IMR-90 (cell line): ENCODE data around the gene NPIPA2. TPM values are rescaled to one million over a fixed set of nuclear protein-coding genes. Genes with fewer than 3 reads are reported as not detected.
"Not testable (repeated sequence)": the region's sequence is repeated elsewhere in the genome, so short reads cannot be mapped to it uniquely, and the experiment has no call there.

Experiments
- ATAC-seq: fragments of 200-7000 bp; cut with Tn5 transposase; 2 replicates; pipeline ENCODE4 v1.9.1; 2020; ENCODE audit warnings: low read depth, mild to moderate bottlenecking, moderate library complexity
- Bru-seq: library from RNA; stranded (reverse); fragments of 400-500 nt; gene quantifications from one replicate; lab custom pipeline; 2021; lab: Mats Ljungman, UMichigan
- BruChase-seq, 2 experiments: library from RNA; stranded (reverse); fragments of 400-500 nt; gene quantifications; one replicate each; lab custom pipeline; 2021; lab: Mats Ljungman, UMichigan
- BruUV-seq: library from RNA; stranded (reverse); fragments of 400-500 nt; replicated peaks from 2 replicates; lab custom pipeline; 2021; lab: Mats Ljungman, UMichigan
- CTCF ChIA-PET: fragments of 300-600 bp; formaldehyde crosslinking; extraction: SDS; loops from one replicate; lab custom pipeline; 2021; ENCODE audit warnings: antibody characterized with exemption; lab: Yijun Ruan, JAX
- POLR2A ChIA-PET: fragments of 300-600 bp; sonication (Branson Sonifier 250); formaldehyde crosslinking; loops from one replicate; lab custom pipeline; 2022; ENCODE audit warnings: antibody characterized with exemption; ENCODE audit not compliant: unreplicated experiment; lab: Charles Lee
- DNase-seq: peaks from one replicate; pipeline ENCODE4 v3.0.0; 2013
- H2AFZ ChIP-seq: replicated peaks from 2 replicates; pipeline ENCODE3; 2013; ENCODE audit warnings: low read length, mild to moderate bottlenecking; ENCODE audit not compliant: poor library complexity
- H2AK5ac ChIP-seq: 2 replicates; pipeline ENCODE4 v1.6.1; 2013; ENCODE audit warnings: low read depth, low read length, inconsistent platforms
- H2AK9ac ChIP-seq: replicated peaks from 2 replicates; pipeline ENCODE3; 2013; ENCODE audit warnings: mild to moderate bottlenecking, low read depth, low read length, moderate library complexity; ENCODE audit not compliant: poor library complexity
- H2BK120ac ChIP-seq: 2 replicates; pipeline ENCODE4 v1.6.1; 2013; ENCODE audit warnings: low read depth, low read length, inconsistent platforms
- H2BK15ac ChIP-seq: 3 replicates; pipeline ENCODE4 v1.6.1; 2013; ENCODE audit warnings: low read depth, low read length, inconsistent platforms
- H2BK20ac ChIP-seq: 2 replicates; pipeline ENCODE4 v1.6.1; 2013; ENCODE audit warnings: low read depth, mild to moderate bottlenecking, inconsistent platforms, low read length, moderate library complexity
- H2BK5ac ChIP-seq: 2 replicates; pipeline ENCODE4 v1.6.1; 2013; ENCODE audit warnings: mild to moderate bottlenecking, low read depth, low read length, inconsistent platforms; ENCODE audit not compliant: poor library complexity, severe bottlenecking
- H3K14ac ChIP-seq: replicated peaks from 2 replicates; pipeline ENCODE4 v1.6.1; 2013; ENCODE audit warnings: low read depth, low read length, inconsistent platforms
- H3K18ac ChIP-seq: 2 replicates; pipeline ENCODE4 v1.6.1; 2013; ENCODE audit warnings: low read depth, low read length, control low read depth
- H3K23ac ChIP-seq: 2 replicates; pipeline ENCODE4 v1.6.1; 2013; ENCODE audit warnings: low read depth, low read length, inconsistent platforms
- H3K27ac ChIP-seq: 2 replicates; pipeline ENCODE4 v1.5.1; 2013; ENCODE audit warnings: mild to moderate bottlenecking, control low read depth, low read length; ENCODE audit not compliant: insufficient read depth
- H3K27me3 ChIP-seq: 2 replicates; pipeline ENCODE4 v1.6.1; 2013; ENCODE audit warnings: low read length; ENCODE audit not compliant: control insufficient read depth, insufficient read depth
- H3K36me3 ChIP-seq: 2 replicates; pipeline ENCODE4 v1.6.1; 2013; ENCODE audit warnings: low read length, mixed read lengths; ENCODE audit not compliant: control insufficient read depth, insufficient read depth
- H3K4ac ChIP-seq: 2 replicates; pipeline ENCODE4 v1.6.1; 2013; ENCODE audit warnings: low read depth, low read length, inconsistent platforms
- H3K4me1 ChIP-seq: 2 replicates; pipeline ENCODE4 v1.6.1; 2013; ENCODE audit warnings: low read length, mixed read lengths; ENCODE audit not compliant: control insufficient read depth, insufficient read depth
- H3K4me2 ChIP-seq: 2 replicates; pipeline ENCODE4 v1.6.1; 2013; ENCODE audit warnings: low read depth, mild to moderate bottlenecking, control low read depth, low read length, moderate library complexity
- H3K4me3 ChIP-seq: 2 replicates; pipeline ENCODE4 v1.5.1; 2013; ENCODE audit warnings: low read depth, mild to moderate bottlenecking, control low read depth, low read length, moderate library complexity; ENCODE audit not compliant: insufficient read depth
- H3K56ac ChIP-seq: 2 replicates; pipeline ENCODE4 v1.6.1; 2013; ENCODE audit warnings: low read length, inconsistent platforms; ENCODE audit not compliant: insufficient read depth; ENCODE audit errors: extremely low read depth
- H3K79me1 ChIP-seq, 2 experiments: 2 replicates each; pipeline ENCODE4 v1.6.1; 2013; ENCODE audit warnings: low read length in 2 of 2, inconsistent platforms in 1 of 2, low read depth in 1 of 2
- H3K9ac ChIP-seq: 2 replicates; pipeline ENCODE4 v1.6.1; 2013; ENCODE audit warnings: low read depth, low read length, control low read depth
- H3K9me1 ChIP-seq: 2 replicates; pipeline ENCODE4 v1.6.1; 2013; ENCODE audit warnings: low read length, inconsistent platforms; ENCODE audit not compliant: insufficient read depth
- H3K9me3 ChIP-seq: 2 replicates; pipeline ENCODE4 v1.6.1; 2013; ENCODE audit warnings: low read length; ENCODE audit not compliant: control insufficient read depth, insufficient read depth
- H4K20me1 ChIP-seq: 2 replicates; pipeline ENCODE4 v1.6.1; 2013; ENCODE audit warnings: low read length, inconsistent platforms; ENCODE audit not compliant: insufficient read depth
- H4K5ac ChIP-seq: 2 replicates; pipeline ENCODE4 v1.6.1; 2013; ENCODE audit warnings: mild to moderate bottlenecking, low read depth, low read length, control low read depth
- H4K8ac ChIP-seq, 2 experiments: 2 replicates each; pipeline ENCODE4 v1.6.1; 2013; ENCODE audit warnings: low read depth in 2 of 2, low read length in 2 of 2, control low read depth in 1 of 2, inconsistent platforms in 1 of 2
- H4K91ac ChIP-seq: 2 replicates; pipeline ENCODE4 v1.6.1; 2013; ENCODE audit warnings: low read depth, low read length, inconsistent platforms; ENCODE audit not compliant: insufficient read depth
- WGBS, 2 experiments: methylation state at CpG; one replicate each; pipeline versions ENCODE4 v1.1.5 to v1.1.7; 2013; ENCODE audit warnings: missing lambda C conversion rate in 2 of 2; ENCODE audit not compliant: insufficient read length in 1 of 2; ENCODE audit errors: extremely low coverage in 2 of 2; 5-methylcytosine and 5-hydroxymethylcytosine counted together
- dilution Hi-C: fragments of 300-500 bp; cut with HindIII; formaldehyde crosslinking; loops from one replicate; pipeline ENCODE4 v1.14.3; 2018; ENCODE audit warnings: low sequenced_read_pairs; ENCODE audit not compliant: unreplicated experiment
- in situ Hi-C: fragments of 300-500 bp; cut with MboI; formaldehyde crosslinking; loops from 3 replicates; pipeline ENCODE4 v1.14.3; 2019; ENCODE audit warnings: low sequenced_read_pairs, inconsistent platforms, mixed read lengths
- intact Hi-C: fragments of 100-400 bp; cut with micrococcal nuclease; formaldehyde crosslinking; loops from 2 replicates; pipeline ENCODE4 v1.10.0; 2022
- long read RNA-seq: library from polyadenylated mRNA; unstranded; transcript quantifications from one replicate; pipeline ENCODE4 v2.0.0, GENCODE V29; 2021; ENCODE audit not compliant: unreplicated experiment
- polyA plus RNA-seq, 3 experiments: library from polyadenylated mRNA; depleted of rRNA; stranded (reverse); fragments of >200 nt; gene quantifications; 2 replicates each; pipeline ENCODE4 v1.2.3, GENCODE V29; 2012; ENCODE audit warnings: low replicate concordance in 1 of 3
- total RNA-seq: library from RNA; depleted of rRNA; stranded (reverse); fragments of >200 nt; gene quantifications from 2 replicates; pipeline ENCODE4 v1.2.3, GENCODE V29; 2012; rRNA removed

NPIPA2 gene
- total RNA-seq, result not detected in 2 replicates
- 0.23 and 0.27 TPM in 2 replicates for polyA plus RNA-seq (2012; rRNA removed)
- not detected in 2 replicates for polyA plus RNA-seq (2012; cell fraction: cytosol; rRNA removed)
- polyA plus RNA-seq (2012; cell fraction: nucleus; rRNA removed; ENCODE audit: low replicate concordance), result 1.2 and 2.4 TPM in 2 replicates
- Bru-seq, nascent RNA, result percentile 7 among the genes with signal in this experiment
- BruChase-seq, experiment 1, labeled RNA remaining after a 6-hour chase, result percentile 12 among the genes with signal in this experiment
- BruChase-seq, experiment 2, labeled RNA remaining after a 2-hour chase, result percentile 12 among the genes with signal in this experiment
- long read RNA-seq, result 0 reads

DNA sequence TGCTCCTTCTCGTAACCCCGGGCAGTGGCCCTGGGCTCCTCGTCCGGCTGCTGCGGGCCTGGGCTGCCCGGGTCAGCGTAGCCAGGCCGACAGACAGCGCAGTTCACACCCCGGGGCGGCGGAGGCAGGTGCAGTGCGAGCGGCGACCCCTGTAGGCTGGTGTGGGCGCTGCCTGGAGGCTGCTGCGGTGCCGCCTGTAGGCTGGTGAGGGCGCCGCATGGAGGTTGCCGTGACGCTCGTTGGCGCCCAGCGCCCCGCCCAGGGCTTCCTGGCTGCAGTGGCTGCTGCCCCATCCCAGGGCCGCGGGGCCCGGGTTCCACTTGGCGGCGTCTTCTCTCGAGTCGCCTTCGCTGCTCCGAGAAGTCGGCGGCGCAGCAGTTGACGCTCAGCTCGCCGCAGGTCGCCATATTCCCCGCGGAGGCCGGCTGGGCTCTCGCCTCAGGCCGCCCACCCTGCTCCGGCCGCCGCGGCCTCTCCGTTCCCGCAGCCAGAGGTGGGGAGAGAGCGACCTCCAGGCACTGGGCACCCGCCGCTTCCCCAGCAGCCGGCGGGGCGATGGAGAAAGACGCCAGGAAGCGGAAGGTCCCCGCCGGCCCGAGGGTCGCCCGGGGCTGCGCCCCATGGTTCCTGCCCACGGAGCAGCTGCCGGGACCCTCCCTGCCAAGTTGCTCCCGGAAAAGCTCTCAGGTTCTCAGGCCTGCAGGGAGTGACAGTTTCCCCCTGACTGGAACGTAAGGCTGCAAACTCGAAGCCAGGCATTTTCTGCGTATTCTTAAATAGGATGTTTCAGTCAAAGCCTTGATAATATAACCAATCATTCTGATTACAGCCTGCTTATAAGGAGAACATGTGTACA lies at the start of gene NPIPA2:
NPIPA2 (plus strand) TSS at position 261 of the 856 bp plus-strand sequence. CDS start 5,533 bp downstream, outside the sequence.
- H3K36me3 ChIP-seq, H3K18ac ChIP-seq, CTCF ChIA-PET, H3K4ac ChIP-seq, H3K4me1 ChIP-seq, H3K79me1 ChIP-seq, H4K5ac ChIP-seq, DNase-seq, H3K27ac ChIP-seq, H4K8ac ChIP-seq, in situ Hi-C loops, H2AFZ ChIP-seq, H3K4me2 ChIP-seq, H3K14ac ChIP-seq, H3K9ac ChIP-seq, H2BK20ac ChIP-seq, H3K9me1 ChIP-seq, intact Hi-C loops, H2AK9ac ChIP-seq, H2BK5ac ChIP-seq, H3K27me3 ChIP-seq, dilution Hi-C loops, H4K91ac ChIP-seq, BruUV-seq, H3K23ac ChIP-seq, H2BK15ac ChIP-seq, H3K4me3 ChIP-seq, H2AK5ac ChIP-seq, H2BK120ac ChIP-seq, H4K20me1 ChIP-seq, H3K56ac ChIP-seq, POLR2A ChIA-PET, H3K9me3 ChIP-seq: not testable (repeated sequence)
- WGBS, 2 experiments, result no CpG with 5 or more reads among the region's 73 CpGs
- peak; percentile 100 for ATAC-seq

DNA sequence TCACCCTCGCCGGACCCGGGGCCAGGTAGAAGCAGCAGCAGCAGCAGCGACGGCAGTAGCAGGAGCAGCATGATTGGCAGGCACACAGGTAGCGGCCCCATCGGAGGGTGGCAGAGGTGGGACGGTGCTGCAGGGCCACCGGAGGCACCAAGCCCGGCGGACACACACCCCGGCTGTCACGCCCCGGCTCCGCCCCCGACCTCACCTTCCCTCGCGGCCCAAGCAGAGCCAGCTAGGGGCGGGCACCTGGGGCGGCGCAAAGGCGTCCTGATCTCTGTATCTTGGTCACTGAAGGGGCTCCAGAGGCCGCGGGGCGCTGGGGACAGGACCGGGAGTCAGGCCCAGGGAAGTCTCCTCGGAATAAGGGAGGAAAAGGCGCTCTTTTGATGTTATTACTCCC lies 48.2 kb upstream of the NPIPA2 start, which contains the start of gene PLA2G10:
PLA2G10 (minus strand) TSS at position 180 of the 400 bp plus-strand sequence; CDS start at position 101, 79 bp downstream.
- POLR2A ChIA-PET, H3K27me3 ChIP-seq, H3K9ac ChIP-seq, H2AK5ac ChIP-seq, H2AFZ ChIP-seq, H3K36me3 ChIP-seq, H3K56ac ChIP-seq, H4K91ac ChIP-seq, in situ Hi-C loops, H3K4me3 ChIP-seq, H3K4me1 ChIP-seq, H3K14ac ChIP-seq, dilution Hi-C loops, H3K23ac ChIP-seq, H3K79me1 ChIP-seq, ATAC-seq, H3K4ac ChIP-seq, H2BK20ac ChIP-seq, H4K20me1 ChIP-seq, H2AK9ac ChIP-seq, H3K9me3 ChIP-seq, H4K5ac ChIP-seq, H2BK15ac ChIP-seq, BruUV-seq, H2BK5ac ChIP-seq, H3K4me2 ChIP-seq, H3K18ac ChIP-seq, H4K8ac ChIP-seq, intact Hi-C loops, CTCF ChIA-PET, DNase-seq, H3K9me1 ChIP-seq, H2BK120ac ChIP-seq, H3K27ac ChIP-seq: not testable (repeated sequence)
- no CpG with 5 or more reads among the region's 28 CpGs for WGBS, 2 experiments
